HepG2 (cell line): Measurements from ENCODE around the gene GADD45A. TPM values are rescaled to one million over a fixed set of nuclear protein-coding genes. Genes with fewer than 3 reads are reported as not detected.

ENCODE experiments used
- KDM1A ChIP-seq: IDR thresholded peaks from 2 replicates; pipeline ENCODE4 v1.6.1; 2016; ENCODE audit warnings: missing compliant biosample characterization
- RFX3 ChIP-seq: IDR thresholded peaks from 2 replicates; pipeline ENCODE4 v1.6.1; 2016; ENCODE audit warnings: missing biosample characterization, missing genetic modification reagents
- polyA plus RNA-seq, 8 experiments: library from polyadenylated mRNA; depleted of rRNA in 3 of 8; stranded (reverse) in 7 of 8; unstranded in 1 of 8; fragments of >200 nt; fragmentation: Illumina TruSeq in 4 of 8; extraction: Trizol in 4 of 8; gene quantifications; 2 replicates each; pipeline versions ENCODE4 v1.2.1 to v1.2.3, GENCODE V29; 2011 to 2016; ENCODE audit warnings: low read depth in 4 of 8, missing spikeins in 1 of 8, mixed read lengths in 1 of 8; ENCODE audit not compliant: insufficient read depth in 1 of 8
- total RNA-seq, 5 experiments: library from RNA; depleted of rRNA; stranded (reverse); fragments of >200 nt; fragmentation: Illumina TruSeq; extraction: Trizol; gene quantifications; 2 replicates each; pipeline ENCODE4 v1.2.3, GENCODE V29; 2016; ENCODE audit warnings: low read depth in 1 of 5
- TF ChIP-seq, protein P1 (sequence below): sonication (generic); formaldehyde crosslinking; IDR thresholded peaks from 2 replicates; pipeline ENCODE4 v1.4.0; 2020; ENCODE audit warnings: mild to moderate bottlenecking, missing genetic modification reagents
- TF ChIP-seq, protein P2 (sequence below): sonication (generic); formaldehyde crosslinking; conservative IDR thresholded peaks from 2 replicates; pipeline ENCODE4 v1.8.1; 2023; ENCODE audit warnings: missing genetic modification reagents
- TF ChIP-seq, protein P3 (sequence below): sonication (generic); formaldehyde crosslinking; IDR thresholded peaks from 2 replicates; pipeline ENCODE4 v1.5.0; 2020; ENCODE audit warnings: mild to moderate bottlenecking, missing genetic modification reagents, borderline replicate concordance
- TF ChIP-seq, protein P4 (sequence below): sonication (generic); formaldehyde crosslinking; conservative IDR thresholded peaks from 2 replicates; pipeline ENCODE4 v1.4.0; 2020; ENCODE audit warnings: missing genetic modification reagents
- TF ChIP-seq, protein P5 (sequence below): IDR thresholded peaks from 2 replicates; pipeline ENCODE4 v1.6.1; 2018; ENCODE audit warnings: missing genetic modification reagents, mild to moderate bottlenecking, missing compliant biosample characterization
- TF ChIP-seq, protein P6 (sequence below), 2 experiments: fragments of 450-650 bp in 1 of 2; sonication (generic) in 1 of 2; formaldehyde crosslinking; IDR thresholded peaks; 2 replicates each; pipeline versions ENCODE4 v1.5.0 to v1.8.0; 2020 to 2022; ENCODE audit warnings: mild to moderate bottlenecking in 1 of 2, missing genetic modification reagents in 1 of 2

The GADD45A gene
- total and polyA plus RNA-seq, 2 of the 13 experiments (the other 11 are each of a cell fraction or from before 2014, with no cell fraction given) = 33.2 to 46.2 TPM

DNA sequence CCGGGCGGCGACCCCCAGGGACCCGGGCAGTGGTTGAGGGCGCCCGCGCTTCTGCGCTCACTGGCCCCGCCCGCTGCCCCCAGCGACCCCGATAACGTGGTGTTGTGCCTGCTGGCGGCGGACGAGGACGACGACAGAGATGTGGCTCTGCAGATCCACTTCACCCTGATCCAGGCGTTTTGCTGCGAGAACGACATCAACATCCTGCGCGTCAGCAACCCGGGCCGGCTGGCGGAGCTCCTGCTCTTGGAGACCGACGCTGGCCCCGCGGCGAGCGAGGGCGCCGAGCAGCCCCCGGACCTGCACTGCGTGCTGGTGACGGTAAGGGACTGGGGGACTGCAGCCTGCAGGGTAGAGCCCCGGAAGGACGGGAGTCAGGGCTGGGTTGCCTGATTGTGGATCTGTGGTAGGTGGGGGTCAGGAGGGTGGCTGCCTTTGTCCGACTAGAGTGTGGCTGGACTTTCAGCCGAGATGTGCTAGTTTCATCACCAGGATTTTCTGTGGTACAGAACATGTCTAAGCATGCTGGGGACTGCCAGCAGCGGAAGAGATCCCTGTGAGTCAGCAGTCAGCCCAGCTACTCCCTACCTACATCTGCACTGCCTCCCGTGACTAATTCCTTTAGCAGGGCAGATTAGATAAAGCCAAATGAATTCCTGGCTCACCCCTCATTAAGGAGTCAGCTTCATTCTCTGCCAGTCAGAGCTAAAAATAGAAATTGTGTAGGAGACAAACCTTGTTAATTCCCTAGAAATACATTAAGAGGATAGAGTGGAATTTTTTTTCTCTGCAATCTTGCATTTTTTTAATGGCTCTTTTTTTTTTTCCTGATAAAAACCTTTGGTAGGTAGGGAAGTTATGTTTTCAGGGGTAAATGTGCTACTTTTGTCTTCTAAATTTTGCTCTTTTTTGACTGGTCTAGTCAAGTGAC, 1.5 kb downstream of the GADD45A start (continued):
- TF ChIP-seq, protein P1, sequence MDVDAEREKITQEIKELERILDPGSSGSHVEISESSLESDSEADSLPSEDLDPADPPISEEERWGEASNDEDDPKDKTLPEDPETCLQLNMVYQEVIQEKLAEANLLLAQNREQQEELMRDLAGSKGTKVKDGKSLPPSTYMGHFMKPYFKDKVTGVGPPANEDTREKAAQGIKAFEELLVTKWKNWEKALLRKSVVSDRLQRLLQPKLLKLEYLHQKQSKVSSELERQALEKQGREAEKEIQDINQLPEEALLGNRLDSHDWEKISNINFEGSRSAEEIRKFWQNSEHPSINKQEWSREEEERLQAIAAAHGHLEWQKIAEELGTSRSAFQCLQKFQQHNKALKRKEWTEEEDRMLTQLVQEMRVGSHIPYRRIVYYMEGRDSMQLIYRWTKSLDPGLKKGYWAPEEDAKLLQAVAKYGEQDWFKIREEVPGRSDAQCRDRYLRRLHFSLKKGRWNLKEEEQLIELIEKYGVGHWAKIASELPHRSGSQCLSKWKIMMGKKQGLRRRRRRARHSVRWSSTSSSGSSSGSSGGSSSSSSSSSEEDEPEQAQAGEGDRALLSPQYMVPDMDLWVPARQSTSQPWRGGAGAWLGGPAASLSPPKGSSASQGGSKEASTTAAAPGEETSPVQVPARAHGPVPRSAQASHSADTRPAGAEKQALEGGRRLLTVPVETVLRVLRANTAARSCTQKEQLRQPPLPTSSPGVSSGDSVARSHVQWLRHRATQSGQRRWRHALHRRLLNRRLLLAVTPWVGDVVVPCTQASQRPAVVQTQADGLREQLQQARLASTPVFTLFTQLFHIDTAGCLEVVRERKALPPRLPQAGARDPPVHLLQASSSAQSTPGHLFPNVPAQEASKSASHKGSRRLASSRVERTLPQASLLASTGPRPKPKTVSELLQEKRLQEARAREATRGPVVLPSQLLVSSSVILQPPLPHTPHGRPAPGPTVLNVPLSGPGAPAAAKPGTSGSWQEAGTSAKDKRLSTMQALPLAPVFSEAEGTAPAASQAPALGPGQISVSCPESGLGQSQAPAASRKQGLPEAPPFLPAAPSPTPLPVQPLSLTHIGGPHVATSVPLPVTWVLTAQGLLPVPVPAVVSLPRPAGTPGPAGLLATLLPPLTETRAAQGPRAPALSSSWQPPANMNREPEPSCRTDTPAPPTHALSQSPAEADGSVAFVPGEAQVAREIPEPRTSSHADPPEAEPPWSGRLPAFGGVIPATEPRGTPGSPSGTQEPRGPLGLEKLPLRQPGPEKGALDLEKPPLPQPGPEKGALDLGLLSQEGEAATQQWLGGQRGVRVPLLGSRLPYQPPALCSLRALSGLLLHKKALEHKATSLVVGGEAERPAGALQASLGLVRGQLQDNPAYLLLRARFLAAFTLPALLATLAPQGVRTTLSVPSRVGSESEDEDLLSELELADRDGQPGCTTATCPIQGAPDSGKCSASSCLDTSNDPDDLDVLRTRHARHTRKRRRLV = peak; percentile 41; the same call in 1 of the 2 replicates
- TF ChIP-seq KDM1A = no peak
- no peak for TF ChIP-seq RFX3
- TF ChIP-seq, protein P2, sequence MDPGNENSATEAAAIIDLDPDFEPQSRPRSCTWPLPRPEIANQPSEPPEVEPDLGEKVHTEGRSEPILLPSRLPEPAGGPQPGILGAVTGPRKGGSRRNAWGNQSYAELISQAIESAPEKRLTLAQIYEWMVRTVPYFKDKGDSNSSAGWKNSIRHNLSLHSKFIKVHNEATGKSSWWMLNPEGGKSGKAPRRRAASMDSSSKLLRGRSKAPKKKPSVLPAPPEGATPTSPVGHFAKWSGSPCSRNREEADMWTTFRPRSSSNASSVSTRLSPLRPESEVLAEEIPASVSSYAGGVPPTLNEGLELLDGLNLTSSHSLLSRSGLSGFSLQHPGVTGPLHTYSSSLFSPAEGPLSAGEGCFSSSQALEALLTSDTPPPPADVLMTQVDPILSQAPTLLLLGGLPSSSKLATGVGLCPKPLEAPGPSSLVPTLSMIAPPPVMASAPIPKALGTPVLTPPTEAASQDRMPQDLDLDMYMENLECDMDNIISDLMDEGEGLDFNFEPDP (CRISPR knock-in tag) = no peak
- TF ChIP-seq, protein P3, sequence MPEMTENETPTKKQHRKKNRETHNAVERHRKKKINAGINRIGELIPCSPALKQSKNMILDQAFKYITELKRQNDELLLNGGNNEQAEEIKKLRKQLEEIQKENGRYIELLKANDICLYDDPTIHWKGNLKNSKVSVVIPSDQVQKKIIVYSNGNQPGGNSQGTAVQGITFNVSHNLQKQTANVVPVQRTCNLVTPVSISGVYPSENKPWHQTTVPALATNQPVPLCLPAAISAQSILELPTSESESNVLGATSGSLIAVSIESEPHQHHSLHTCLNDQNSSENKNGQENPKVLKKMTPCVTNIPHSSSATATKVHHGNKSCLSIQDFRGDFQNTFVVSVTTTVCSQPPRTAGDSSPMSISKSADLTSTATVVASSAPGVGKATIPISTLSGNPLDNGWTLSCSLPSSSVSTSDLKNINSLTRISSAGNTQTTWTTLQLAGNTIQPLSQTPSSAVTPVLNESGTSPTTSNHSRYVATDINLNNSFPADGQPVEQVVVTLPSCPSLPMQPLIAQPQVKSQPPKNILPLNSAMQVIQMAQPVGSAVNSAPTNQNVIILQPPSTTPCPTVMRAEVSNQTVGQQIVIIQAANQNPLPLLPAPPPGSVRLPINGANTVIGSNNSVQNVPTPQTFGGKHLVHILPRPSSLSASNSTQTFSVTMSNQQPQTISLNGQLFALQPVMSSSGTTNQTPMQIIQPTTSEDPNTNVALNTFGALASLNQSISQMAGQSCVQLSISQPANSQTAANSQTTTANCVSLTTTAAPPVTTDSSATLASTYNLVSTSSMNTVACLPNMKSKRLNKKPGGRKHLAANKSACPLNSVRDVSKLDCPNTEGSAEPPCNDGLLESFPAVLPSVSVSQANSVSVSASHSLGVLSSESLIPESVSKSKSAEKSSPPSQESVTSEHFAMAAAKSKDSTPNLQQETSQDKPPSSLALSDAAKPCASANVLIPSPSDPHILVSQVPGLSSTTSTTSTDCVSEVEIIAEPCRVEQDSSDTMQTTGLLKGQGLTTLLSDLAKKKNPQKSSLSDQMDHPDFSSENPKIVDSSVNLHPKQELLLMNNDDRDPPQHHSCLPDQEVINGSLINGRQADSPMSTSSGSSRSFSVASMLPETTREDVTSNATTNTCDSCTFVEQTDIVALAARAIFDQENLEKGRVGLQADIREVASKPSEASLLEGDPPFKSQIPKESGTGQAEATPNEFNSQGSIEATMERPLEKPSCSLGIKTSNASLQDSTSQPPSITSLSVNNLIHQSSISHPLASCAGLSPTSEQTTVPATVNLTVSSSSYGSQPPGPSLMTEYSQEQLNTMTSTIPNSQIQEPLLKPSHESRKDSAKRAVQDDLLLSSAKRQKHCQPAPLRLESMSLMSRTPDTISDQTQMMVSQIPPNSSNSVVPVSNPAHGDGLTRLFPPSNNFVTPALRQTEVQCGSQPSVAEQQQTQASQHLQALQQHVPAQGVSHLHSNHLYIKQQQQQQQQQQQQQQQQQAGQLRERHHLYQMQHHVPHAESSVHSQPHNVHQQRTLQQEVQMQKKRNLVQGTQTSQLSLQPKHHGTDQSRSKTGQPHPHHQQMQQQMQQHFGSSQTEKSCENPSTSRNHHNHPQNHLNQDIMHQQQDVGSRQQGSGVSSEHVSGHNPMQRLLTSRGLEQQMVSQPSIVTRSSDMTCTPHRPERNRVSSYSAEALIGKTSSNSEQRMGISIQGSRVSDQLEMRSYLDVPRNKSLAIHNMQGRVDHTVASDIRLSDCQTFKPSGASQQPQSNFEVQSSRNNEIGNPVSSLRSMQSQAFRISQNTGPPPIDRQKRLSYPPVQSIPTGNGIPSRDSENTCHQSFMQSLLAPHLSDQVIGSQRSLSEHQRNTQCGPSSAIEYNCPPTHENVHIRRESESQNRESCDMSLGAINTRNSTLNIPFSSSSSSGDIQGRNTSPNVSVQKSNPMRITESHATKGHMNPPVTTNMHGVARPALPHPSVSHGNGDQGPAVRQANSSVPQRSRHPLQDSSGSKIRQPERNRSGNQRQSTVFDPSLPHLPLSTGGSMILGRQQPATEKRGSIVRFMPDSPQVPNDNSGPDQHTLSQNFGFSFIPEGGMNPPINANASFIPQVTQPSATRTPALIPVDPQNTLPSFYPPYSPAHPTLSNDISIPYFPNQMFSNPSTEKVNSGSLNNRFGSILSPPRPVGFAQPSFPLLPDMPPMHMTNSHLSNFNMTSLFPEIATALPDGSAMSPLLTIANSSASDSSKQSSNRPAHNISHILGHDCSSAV (CRISPR knock-in tag) = no peak
- TF ChIP-seq, protein P4, sequence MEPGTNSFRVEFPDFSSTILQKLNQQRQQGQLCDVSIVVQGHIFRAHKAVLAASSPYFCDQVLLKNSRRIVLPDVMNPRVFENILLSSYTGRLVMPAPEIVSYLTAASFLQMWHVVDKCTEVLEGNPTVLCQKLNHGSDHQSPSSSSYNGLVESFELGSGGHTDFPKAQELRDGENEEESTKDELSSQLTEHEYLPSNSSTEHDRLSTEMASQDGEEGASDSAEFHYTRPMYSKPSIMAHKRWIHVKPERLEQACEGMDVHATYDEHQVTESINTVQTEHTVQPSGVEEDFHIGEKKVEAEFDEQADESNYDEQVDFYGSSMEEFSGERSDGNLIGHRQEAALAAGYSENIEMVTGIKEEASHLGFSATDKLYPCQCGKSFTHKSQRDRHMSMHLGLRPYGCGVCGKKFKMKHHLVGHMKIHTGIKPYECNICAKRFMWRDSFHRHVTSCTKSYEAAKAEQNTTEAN = peak; percentile 75
- TF ChIP-seq, protein P5, sequence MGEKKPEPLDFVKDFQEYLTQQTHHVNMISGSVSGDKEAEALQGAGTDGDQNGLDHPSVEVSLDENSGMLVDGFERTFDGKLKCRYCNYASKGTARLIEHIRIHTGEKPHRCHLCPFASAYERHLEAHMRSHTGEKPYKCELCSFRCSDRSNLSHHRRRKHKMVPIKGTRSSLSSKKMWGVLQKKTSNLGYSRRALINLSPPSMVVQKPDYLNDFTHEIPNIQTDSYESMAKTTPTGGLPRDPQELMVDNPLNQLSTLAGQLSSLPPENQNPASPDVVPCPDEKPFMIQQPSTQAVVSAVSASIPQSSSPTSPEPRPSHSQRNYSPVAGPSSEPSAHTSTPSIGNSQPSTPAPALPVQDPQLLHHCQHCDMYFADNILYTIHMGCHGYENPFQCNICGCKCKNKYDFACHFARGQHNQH (CRISPR knock-in tag) = peak; percentile 56; the same call in 1 of the 2 replicates
- TF ChIP-seq, protein P6, sequence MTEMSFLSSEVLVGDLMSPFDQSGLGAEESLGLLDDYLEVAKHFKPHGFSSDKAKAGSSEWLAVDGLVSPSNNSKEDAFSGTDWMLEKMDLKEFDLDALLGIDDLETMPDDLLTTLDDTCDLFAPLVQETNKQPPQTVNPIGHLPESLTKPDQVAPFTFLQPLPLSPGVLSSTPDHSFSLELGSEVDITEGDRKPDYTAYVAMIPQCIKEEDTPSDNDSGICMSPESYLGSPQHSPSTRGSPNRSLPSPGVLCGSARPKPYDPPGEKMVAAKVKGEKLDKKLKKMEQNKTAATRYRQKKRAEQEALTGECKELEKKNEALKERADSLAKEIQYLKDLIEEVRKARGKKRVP (CRISPR knock-in tag; IDR thresholded peaks at IDR 0.05) = peak in 1 of 2 experiments; percentile 91; a peak in 2 of 4 replicates
